ENCODE measurements around the gene PLEKHG4B. TPM values are rescaled to one million over a fixed set of nuclear protein-coding genes. Genes with fewer than 3 reads are reported as not detected.

Gene PLEKHG4B
- total RNA-seq, 1 experiment from 2014 or later, result 0.28 TPM

GRCh38 chr5:162190-162564 is 70.2 kb downstream of the PLEKHG4B start:
- Histone ChIP-seq H3K9me3 (ENCODE audit: low read depth, low read length, poor library complexity, severe bottlenecking) (no peaks in the 10 kb centered on the region), H3K36me3 (ENCODE audit: insufficient read depth, low read length, poor library complexity, severe bottlenecking) (no peaks in the 10 kb centered on the region), H3K27me3 (replicated peaks; ENCODE audit: insufficient read depth, low read depth, low read length, poor library complexity) (no peaks in the 10 kb centered on the region), H3K4me3 (ENCODE audit: low read depth, low read length, poor library complexity, severe bottlenecking) (no peak overlapping the region), H3K27ac (ENCODE audit: low read depth, low read length, poor library complexity, severe bottlenecking) (no peak overlapping the region), H3K4me1 (ENCODE audit: insufficient read depth, low read length, poor library complexity, severe bottlenecking) (no peaks in the 10 kb centered on the region)
- intact Hi-C loops (cut with micrococcal nuclease; ENCODE audit: unreplicated experiment), result no loop called here
- no peak for DNase-seq (ENCODE audit: low spot score)
- CTCF ChIA-PET, result no interaction called here
- BruUV-seq (replicated peaks), result no TSS peak
- TF ChIP-seq CTCF (conservative IDR thresholded peaks at IDR 0.05; ENCODE audit: low read depth, low read length) (no peak), EZH2 (IDR thresholded peaks at IDR 0.05; ENCODE audit: borderline replicate concordance, low read depth, low read length, poor library complexity, severe bottlenecking) (no peak)
- POLR2A ChIA-PET (ENCODE audit: low non-redundant PET), result no interaction called here

- intact Hi-C loops (cut with micrococcal nuclease; ENCODE audit: unreplicated experiment), result no loop called here
- Histone ChIP-seq H3K36me3 (ENCODE audit: insufficient read depth, low read length, poor library complexity, severe bottlenecking) (no peaks in the 10 kb centered on the region), H3K4me1 (ENCODE audit: insufficient read depth, low read length, poor library complexity, severe bottlenecking) (no peaks in the 10 kb centered on the region), H3K27ac (ENCODE audit: low read depth, low read length, poor library complexity, severe bottlenecking) (no peak overlapping the region), H3K27me3 (replicated peaks; ENCODE audit: insufficient read depth, low read depth, low read length, poor library complexity) (no peaks in the 10 kb centered on the region), H3K9me3 (ENCODE audit: low read depth, low read length, poor library complexity, severe bottlenecking) (no peaks in the 10 kb centered on the region), H3K4me3 (ENCODE audit: low read depth, low read length, poor library complexity, severe bottlenecking) (no peak overlapping the region)
- TF ChIP-seq CTCF (conservative IDR thresholded peaks at IDR 0.05; ENCODE audit: low read depth, low read length), result no peak
- TF ChIP-seq EZH2 (IDR thresholded peaks at IDR 0.05; ENCODE audit: borderline replicate concordance, low read depth, low read length, poor library complexity, severe bottlenecking), result no peak
- no TSS peak for BruUV-seq (replicated peaks)
- CTCF ChIA-PET, result no interaction called here
- POLR2A ChIA-PET (ENCODE audit: low non-redundant PET), result no interaction called here
- no peak for DNase-seq (ENCODE audit: low spot score)
These were observed 70.8 kb downstream of the PLEKHG4B start for GRCh38 chr5:162565-163337.

DNA sequence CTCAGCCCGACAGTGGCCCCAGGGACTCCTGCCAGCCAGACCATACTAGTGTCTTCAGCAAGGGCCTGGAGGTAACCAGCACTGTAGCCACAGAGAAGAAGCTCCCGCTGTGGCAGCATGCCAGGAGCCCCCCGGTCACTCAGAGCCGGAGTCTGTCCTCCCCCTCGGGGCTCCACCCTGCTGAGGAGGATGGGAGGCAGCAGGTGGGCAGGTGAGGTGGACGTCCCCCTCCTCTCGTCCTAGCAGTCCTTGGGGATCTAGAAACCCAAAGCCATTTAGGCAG is 71.3 kb downstream of the PLEKHG4B start:
- BruUV-seq (replicated peaks), result no TSS peak
- no peak overlapping the region for H3K27ac ChIP-seq (ENCODE audit: low read depth, low read length, poor library complexity, severe bottlenecking)
- H3K9me3 ChIP-seq (ENCODE audit: low read depth, low read length, poor library complexity, severe bottlenecking), result no peaks in the 10 kb centered on the region
- ChIA-PET CTCF (no interaction called here), POLR2A (ENCODE audit: low non-redundant PET) (no interaction called here)
- H3K27me3 ChIP-seq (replicated peaks; ENCODE audit: insufficient read depth, low read depth, low read length, poor library complexity), result no peaks in the 10 kb centered on the region
- DNase-seq (ENCODE audit: low spot score), result no peak
- intact Hi-C loops (cut with micrococcal nuclease; ENCODE audit: unreplicated experiment), result no loop called here
- H3K4me3 ChIP-seq (ENCODE audit: low read depth, low read length, poor library complexity, severe bottlenecking), result no peak overlapping the region
- no peaks in the 10 kb centered on the region for H3K36me3 ChIP-seq (ENCODE audit: insufficient read depth, low read length, poor library complexity, severe bottlenecking)
- TF ChIP-seq CTCF (conservative IDR thresholded peaks at IDR 0.05; ENCODE audit: low read depth, low read length) (no peak), EZH2 (IDR thresholded peaks at IDR 0.05; ENCODE audit: borderline replicate concordance, low read depth, low read length, poor library complexity, severe bottlenecking) (no peak)
- H3K4me1 ChIP-seq (ENCODE audit: insufficient read depth, low read length, poor library complexity, severe bottlenecking), result no peaks in the 10 kb centered on the region

Measured in A673 (cell line).